Measurements from ENCODE around the gene XRCC2. TPM values are rescaled to one million over a fixed set of nuclear protein-coding genes. Genes with fewer than 3 reads are reported as not detected.

The XRCC2 gene
- total RNA-seq, 2 donors from 2014 or later: 18.4 to 26.9 TPM

GRCh38 chr7:152641384-152641783 is 34.6 kb downstream of the XRCC2 start:
- Mint-ChIP-seq H3K4me3 (no peak overlapping the region), H3K9me3 (peaks cover under 1% of the 10 kb centered on the region), H3K4me1 (no peaks in the 10 kb centered on the region), H3K27me3 (ENCODE audit: insufficient read depth) (no peaks in the 10 kb centered on the region), H3K36me3 (ENCODE audit: low read depth) (peaks cover 14% of the 10 kb centered on the region), H3K27ac (no peak overlapping the region)
- H3K9me3 ChIP-seq (ENCODE audit: control insufficient read depth, low read length): no peaks in the 10 kb centered on the region
- no peak overlapping the region for H3K9ac ChIP-seq (ENCODE audit: extremely low read depth, low read length, poor library complexity, severe bottlenecking)
- no peaks in the 10 kb centered on the region for H3K27me3 ChIP-seq (ENCODE audit: control insufficient read depth, insufficient read depth, low read length, poor library complexity, severe bottlenecking)
- no peak for TF ChIP-seq CTCF (conservative IDR thresholded peaks at IDR 0.05)
- DNase-seq: no peak
- no peak overlapping the region for H3K4me3 ChIP-seq (ENCODE audit: low read length)
- no peaks in the 10 kb centered on the region for H3K4me1 ChIP-seq (ENCODE audit: control insufficient read depth, insufficient read depth, low read length)
- peaks cover 5% of the 10 kb centered on the region for H3K36me3 ChIP-seq (ENCODE audit: control insufficient read depth, insufficient read depth, low read length)
- 89 to 98% methylated on average over 4 of the region's 6 CpGs for WGBS, 2 experiments (ENCODE audit: insufficient coverage in 1 of 2, insufficient read length in 1 of 2)
- no peak overlapping the region for H3K27ac ChIP-seq (ENCODE audit: low read depth, low read length)

GRCh38 chr7:152640829-152641228 is 35.1 kb downstream of the XRCC2 start:
- H3K9me3 ChIP-seq (ENCODE audit: control insufficient read depth, low read length): no peaks in the 10 kb centered on the region
- H3K27me3 Mint-ChIP-seq (ENCODE audit: insufficient read depth): no peaks in the 10 kb centered on the region
- H3K4me3 Mint-ChIP-seq: no peak overlapping the region

GRCh38 chr7:152637920-152638580 is 37.9 kb downstream of the XRCC2 start:
- H3K9me3 Mint-ChIP-seq: no peaks in the 10 kb centered on the region

More at GRCh38 chr7:152640829-152641228, 35.1 kb downstream of the XRCC2 start:
- peaks cover 5% of the 10 kb centered on the region for H3K36me3 ChIP-seq (ENCODE audit: control insufficient read depth, insufficient read depth, low read length)
- Mint-ChIP-seq H3K27ac (no peak overlapping the region), H3K9me3 (no peaks in the 10 kb centered on the region), H3K36me3 (ENCODE audit: low read depth) (peaks cover 8% of the 10 kb centered on the region), H3K4me1 (no peaks in the 10 kb centered on the region)
- TF ChIP-seq CTCF (conservative IDR thresholded peaks at IDR 0.05): no peak
- H3K4me3 ChIP-seq (ENCODE audit: low read length): no peak overlapping the region
- H3K27me3 ChIP-seq (ENCODE audit: control insufficient read depth, insufficient read depth, low read length, poor library complexity, severe bottlenecking): no peaks in the 10 kb centered on the region
- no peak overlapping the region for H3K9ac ChIP-seq (ENCODE audit: extremely low read depth, low read length, poor library complexity, severe bottlenecking)
- no peaks in the 10 kb centered on the region for H3K4me1 ChIP-seq (ENCODE audit: control insufficient read depth, insufficient read depth, low read length)
- DNase-seq: no peak
- H3K27ac ChIP-seq (ENCODE audit: low read depth, low read length): no peak overlapping the region
- 90 to 93% methylated on average over 3 to 6 of the region's 6 CpGs for WGBS, 2 experiments (ENCODE audit: insufficient coverage in 1 of 2, insufficient read length in 1 of 2)

More at GRCh38 chr7:152637920-152638580, 37.9 kb downstream of the XRCC2 start:
- Mint-ChIP-seq H3K4me1 (no peaks in the 10 kb centered on the region), H3K27me3 (ENCODE audit: insufficient read depth) (no peaks in the 10 kb centered on the region), H3K27ac (no peak overlapping the region), H3K36me3 (ENCODE audit: low read depth) (no peaks in the 10 kb centered on the region), H3K4me3 (no peak overlapping the region)
- Histone ChIP-seq H3K4me3 (ENCODE audit: low read length) (no peak overlapping the region), H3K4me1 (ENCODE audit: control insufficient read depth, insufficient read depth, low read length) (no peaks in the 10 kb centered on the region), H3K9me3 (ENCODE audit: control insufficient read depth, low read length) (no peaks in the 10 kb centered on the region), H3K27ac (ENCODE audit: low read depth, low read length) (no peak overlapping the region), H3K36me3 (ENCODE audit: control insufficient read depth, insufficient read depth, low read length) (no peaks in the 10 kb centered on the region), H3K9ac (ENCODE audit: extremely low read depth, low read length, poor library complexity, severe bottlenecking) (no peak overlapping the region), H3K27me3 (ENCODE audit: control insufficient read depth, insufficient read depth, low read length, poor library complexity, severe bottlenecking) (no peaks in the 10 kb centered on the region)
- no peak for TF ChIP-seq CTCF (conservative IDR thresholded peaks at IDR 0.05)
- 94 to 100% methylated on average over 1 to 6 of the region's 7 CpGs for WGBS, 2 experiments (ENCODE audit: insufficient coverage in 1 of 2, insufficient read length in 1 of 2)
- DNase-seq: no peak
